ENCODE data around the gene PGS1. TPM values are rescaled to one million over a fixed set of nuclear protein-coding genes. Genes with fewer than 3 reads are reported as not detected.
"Not testable (repeated sequence)": the region's sequence is repeated elsewhere in the genome, so short reads cannot be mapped to it uniquely, and the experiment has no call there.

The PGS1 gene, protein sequence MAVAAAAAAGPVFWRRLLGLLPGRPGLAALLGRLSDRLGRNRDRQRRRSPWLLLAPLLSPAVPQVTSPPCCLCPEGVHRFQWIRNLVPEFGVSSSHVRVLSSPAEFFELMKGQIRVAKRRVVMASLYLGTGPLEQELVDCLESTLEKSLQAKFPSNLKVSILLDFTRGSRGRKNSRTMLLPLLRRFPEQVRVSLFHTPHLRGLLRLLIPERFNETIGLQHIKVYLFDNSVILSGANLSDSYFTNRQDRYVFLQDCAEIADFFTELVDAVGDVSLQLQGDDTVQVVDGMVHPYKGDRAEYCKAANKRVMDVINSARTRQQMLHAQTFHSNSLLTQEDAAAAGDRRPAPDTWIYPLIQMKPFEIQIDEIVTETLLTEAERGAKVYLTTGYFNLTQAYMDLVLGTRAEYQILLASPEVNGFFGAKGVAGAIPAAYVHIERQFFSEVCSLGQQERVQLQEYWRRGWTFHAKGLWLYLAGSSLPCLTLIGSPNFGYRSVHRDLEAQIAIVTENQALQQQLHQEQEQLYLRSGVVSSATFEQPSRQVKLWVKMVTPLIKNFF
- polyA plus RNA-seq (2013, experiment 1 of 2; ENCODE audit: insufficient read length): 23.4 TPM
- polyA plus RNA-seq (2013, experiment 2 of 2; ENCODE audit: insufficient read length): 23.8 TPM

DNA sequence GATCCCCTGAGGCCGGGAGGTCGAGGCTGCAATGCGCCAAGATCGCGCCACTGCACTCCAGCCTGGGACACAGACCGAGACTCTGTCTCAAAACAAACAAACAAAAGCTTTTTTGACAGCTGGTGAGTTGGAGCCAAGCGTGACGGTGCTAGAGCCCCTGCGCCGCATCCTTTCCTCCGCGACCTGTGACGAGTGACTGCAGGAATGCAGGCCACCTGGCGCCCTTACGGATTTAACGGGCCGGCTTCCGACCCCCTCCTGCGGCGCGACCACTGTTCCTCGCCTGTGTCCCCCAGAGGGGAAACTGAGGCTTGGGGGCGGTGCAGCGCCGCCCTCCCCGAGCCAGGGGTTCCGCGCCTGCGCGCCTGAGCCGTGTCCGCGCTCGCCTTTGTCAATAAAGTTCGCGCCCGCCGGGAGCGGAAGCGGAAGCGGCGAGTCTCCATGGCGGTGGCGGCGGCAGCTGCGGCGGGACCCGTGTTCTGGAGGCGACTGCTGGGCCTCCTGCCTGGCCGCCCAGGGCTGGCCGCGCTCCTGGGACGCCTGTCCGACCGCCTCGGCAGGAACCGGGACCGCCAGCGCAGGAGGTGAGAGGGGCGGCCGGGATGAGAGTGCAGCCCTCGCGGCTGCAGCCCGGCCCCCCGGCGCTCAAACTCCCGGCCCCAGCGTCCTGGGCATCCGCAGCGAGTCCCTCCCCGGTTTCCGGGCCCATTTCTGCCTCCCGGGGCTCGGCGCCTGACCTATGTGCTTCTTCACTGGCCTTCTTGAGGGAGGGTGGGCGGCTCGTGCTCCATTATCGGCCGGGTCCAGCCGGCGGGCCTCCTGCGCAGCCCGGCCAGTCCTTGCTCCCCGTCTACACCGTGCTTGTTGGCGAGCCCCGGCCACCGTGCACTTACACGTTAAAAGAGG is at the start of gene PGS1:
Gene PGS1 (plus strand): TSS at position 425 of the 906 bp plus-strand sequence. CDS start 17 bp downstream, at position 442.
- peak; percentile 73 for DNase-seq

DNA sequence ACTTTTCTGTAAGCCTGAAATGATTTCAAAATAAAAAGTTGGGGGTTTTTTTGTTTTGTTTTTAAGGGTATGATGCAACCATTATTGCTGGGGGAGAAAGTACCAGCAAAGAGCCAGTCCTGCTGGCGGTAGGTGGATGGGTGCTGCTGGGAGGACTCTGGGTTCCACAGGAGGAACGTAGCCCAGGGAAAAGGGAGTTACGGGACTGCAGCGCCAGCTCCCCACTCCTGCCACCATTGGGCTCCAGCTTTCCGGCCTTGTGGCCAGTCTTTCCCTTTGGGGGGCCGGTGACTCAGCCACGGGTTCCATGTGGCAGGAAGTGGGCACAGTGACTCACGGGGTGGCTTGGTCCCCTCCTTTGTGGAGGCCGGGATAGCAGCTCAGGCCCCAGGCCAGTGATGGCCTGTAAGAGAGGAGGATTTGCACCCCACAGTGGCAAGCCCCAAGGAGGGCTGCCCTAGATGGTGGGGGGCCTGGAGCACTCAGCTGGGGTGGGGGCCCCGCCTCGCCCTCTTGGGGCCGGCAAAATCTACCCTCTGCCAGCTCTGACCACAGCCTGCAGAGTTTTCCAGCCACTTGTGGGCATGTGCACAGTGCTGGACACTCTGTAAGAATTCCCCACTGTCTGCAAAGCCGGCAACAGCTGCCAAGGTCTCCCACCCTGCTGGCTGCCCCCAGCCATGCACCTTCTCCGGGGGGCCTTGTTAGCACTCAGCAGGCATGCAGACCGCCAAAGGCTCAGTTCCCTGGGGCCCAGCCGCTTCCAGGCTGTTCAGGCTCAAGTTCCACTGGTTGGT is 49.0 kb upstream of the PGS1 start:
- DNase-seq: peak; percentile 76

DNA sequence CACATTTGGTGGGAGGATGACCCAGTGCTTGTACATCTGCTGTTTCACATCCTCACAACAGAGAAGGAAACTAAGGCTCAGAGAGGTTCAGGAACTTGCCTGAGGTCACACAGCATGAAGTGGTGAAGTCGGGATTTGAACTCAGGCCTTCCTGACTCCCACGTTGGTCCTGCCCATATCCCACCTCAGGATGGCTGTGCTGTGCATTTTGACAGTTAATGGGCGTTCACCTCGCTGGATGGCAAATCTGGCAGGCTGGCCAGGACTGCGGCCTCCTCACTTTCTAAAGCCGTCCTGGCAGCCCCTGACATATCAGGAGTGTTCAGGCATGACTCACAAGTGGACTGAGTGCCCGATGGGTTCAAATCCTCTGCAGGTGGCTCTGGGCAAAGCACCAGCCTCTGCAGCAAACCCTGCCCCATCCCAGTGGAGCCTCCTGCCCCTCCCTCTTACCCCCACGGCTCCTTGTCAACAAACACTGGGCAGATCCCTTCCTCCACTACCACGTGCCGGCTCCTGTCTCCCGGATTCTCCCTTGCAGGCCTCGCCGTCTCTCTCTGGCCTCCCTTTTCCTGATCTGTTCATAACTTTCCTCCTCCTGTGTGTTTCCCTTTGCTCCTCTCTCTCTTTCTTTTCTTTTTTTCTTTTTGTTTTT is 47.8 kb upstream of the PGS1 start:
- no peak for DNase-seq

DNA sequence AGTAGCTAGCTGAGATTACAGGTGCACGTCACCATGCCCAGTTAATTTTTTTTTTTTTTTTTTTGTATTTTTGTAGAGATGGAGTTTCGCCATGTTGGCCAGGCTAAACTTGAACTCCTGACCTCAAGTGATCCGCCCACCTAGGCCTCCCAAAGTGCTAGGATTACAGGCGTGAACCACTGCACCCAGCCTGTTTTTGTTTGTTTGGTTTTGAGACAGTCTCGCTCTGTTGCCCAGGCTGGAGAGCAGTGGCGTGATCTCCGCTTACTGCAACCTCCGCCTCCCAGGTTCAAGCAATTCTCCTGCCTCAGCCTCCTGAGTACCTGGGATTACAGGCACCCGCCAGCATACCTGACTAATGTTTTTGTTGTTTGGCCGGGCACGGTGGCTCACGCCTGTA is 47.1 kb upstream of the PGS1 start:
- DNase-seq: not testable (repeated sequence)

GRCh38 chr17:78332991-78333390 is 45.5 kb upstream of the PGS1 start:
- DNase-seq: no peak

DNA sequence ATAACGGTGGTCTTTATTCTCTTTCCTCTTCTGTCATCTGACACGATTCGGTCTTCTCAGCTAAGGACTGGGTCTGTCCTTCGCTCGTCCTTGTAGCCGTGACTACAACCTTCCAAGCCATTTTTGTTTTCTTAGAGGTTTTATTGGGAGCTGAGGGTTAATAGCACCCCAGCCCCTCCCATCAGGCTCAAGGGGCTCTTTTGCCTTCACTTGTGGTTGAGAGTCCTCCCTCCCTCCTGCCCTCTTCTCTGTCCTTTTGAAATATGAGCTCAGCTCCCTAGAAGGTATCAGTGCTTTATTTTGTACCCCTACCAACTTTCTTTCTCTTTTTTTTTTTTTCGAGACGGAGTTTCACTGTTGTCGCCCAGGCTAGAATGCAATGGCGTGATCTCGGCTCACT is 43.2 kb upstream of the PGS1 start:
- no peak for DNase-seq

DNA sequence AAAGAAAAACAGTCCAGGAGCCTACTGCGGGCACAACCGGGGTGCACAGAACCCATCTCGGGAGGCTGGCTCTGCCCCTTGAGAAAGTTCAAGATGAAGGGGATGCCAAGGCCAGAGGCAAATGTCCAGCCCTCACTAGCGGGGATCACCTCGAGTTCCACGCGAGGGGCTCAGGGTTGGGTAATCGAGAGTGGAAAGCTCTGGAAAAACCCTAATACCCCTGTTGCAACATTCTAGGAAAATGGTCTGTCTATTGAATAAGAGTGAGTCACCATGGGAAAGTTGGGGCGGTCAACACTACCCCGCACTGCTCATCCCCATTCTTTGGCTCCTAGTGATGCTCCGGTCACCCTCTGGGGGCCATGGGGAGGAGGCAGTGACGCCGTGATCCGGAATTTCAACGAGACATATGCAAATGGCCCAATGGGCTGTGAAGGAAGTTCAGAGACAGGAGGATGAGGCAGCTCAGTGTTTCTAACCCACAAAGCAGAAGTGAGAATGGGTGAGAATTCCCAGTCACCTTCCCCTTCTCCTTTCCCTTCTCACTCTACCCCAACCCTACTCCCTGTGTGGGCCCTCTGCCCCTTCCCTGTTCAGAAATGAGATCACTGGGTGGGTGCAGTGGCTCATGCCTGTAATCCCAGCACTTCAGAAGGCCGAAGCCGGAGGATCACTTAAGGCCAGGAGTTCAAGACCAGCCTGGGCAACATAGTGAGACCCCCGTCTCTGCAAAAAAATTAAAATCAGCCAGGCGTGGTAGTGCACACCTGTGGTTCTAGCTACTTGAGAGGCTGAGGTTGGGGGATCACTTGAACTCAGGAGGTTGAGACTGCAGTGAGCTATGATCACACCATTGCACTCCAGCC is 41.0 kb upstream of the PGS1 start:
- DNase-seq: peak; percentile 84

DNA sequence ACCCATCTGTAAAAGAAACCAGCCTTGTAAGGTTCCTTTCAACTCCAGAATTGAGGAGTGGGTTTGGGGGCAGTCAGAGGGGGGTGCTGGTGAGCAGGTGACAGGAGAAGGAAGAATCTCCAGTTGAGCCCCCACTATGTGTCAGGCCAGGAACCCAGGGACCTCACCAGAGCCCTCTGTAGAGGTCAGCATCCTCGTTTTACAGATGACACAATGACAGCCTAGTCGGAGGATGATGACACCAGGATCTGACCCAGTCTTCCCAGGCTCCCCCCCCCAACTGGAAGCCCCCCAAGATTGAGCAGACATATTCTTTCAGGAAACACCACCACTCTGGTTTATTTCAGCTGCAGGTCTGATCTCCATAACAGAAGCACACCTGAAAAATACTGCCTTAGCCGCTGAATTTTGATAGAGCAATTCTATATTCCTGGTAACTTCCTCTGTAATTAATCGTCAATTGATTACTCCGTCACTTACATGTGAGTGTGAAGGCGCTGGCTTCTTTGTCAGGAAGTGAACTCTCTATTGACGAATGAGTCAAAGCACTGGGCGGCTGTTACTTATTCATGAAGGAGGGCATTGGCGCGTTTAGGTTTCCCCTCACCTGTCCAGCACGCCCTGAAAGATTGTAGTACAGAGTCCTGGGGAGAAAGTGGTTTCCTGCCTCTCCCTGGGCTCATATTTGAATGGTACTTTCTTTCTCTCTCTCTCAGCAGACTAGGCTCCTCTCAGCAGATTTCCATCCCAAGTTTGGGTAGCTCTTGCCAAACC is 39.8 kb upstream of the PGS1 start:
- no peak for DNase-seq

GRCh38 chr17:78340183-78340955 is 38.1 kb upstream of the PGS1 start:
- peak; percentile 47 for DNase-seq

DNA sequence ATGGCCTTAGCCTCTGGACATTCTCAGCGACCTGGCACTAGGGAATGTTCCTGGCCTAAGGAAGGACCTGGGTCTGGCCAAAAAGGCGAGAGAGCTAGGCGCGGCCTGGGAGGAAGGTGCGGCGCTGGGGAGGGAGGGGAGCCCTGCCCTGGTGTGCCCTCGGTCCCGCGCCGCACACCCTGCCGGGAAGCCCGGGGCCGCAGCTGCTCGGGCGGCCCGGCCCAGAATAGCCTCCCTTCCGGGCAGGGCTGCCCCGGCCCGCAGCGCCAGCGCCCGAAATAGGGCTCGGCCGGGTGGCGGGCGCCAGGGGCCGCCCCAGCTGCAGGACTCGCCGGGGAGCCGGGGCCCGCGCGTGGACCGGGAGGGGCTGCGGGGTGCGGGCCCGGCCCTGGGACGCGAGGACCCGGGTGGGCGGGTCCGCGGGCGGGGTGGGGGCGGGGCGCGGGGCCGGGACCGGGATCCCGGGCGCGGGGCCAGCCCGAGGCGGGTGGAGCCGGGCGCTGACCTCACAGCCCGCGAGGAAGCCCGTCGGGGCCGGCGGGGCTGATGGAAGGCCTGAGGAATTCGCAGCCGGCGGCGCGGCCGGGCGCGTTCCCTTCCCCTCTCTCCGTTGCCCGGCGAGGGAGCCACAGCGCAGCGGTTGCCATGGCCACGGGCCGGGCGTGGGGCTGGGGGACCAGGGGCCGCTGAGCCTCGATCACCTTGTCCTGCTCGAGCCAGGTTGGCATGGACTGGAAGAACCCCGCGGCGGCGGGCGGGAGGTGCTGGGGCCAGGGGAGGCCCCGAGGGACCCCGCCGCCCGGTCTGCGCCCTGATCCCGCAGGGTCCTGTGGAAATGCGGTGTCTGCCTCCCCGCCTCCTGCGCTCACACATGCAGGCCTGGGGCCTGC is 36.6 kb upstream of the PGS1 start:
- peak; percentile 83 for DNase-seq

GRCh38 chr17:78342449-78343186 is 35.8 kb upstream of the PGS1 start:
- peak; percentile 90 for DNase-seq

DNA sequence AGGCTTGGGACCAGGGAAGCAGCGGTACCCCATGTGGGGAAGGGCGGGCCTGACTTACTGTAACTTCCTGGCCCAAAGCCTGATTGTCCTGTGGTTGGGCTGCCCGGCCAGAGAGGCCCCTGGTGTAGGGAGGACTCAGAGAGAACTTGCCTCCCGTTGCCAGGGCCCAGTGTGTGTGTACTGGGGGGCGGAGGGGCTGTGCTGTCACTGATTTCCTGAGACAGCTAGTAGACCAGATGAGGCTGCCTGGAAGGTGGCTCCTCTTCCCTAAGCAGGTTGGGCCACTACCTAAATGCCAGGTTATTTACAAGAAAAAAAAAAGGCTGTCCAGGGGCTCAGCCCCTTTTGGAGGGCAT is 35.3 kb upstream of the PGS1 start:
- peak; percentile 89 for DNase-seq

DNA sequence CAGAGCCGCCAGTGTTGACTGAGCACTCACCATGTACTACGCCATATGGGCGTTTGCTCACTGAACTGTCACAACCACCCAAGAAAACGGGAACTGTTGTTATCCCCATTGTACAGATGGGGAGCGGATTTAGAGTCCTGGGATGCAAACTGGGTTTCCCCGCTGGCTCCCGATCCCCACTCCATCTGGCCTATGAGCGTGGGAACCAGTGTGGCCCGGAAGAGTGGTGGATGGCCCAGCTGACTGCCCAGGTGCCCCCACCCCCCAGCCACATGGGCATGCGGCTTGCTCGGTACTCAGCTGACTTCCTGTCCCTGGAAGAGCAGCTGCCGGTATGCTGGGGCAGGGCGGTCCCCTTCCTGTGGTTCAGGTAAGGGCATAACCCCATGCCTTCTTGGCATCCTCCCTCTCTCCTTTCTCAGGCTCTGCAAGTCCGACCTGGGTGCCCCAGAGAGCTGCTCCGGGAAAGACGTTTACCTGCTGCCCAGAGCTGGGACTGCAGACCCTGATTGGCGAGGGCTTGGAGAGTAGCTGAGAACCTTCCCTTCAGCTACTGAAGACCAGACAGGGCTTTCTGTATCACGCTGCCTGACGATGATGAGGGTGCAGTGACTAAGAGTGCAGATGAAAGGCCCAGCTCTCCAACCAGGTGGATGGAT is 34.8 kb upstream of the PGS1 start:
- no peak for DNase-seq

- DNase-seq: no peak
These were observed 33.8 kb upstream of the PGS1 start for GRCh38 chr17:78344666-78345065.

GRCh38 chr17:78345172-78345571 is 33.3 kb upstream of the PGS1 start:
- no peak for DNase-seq

- DNase-seq: no peak
These were observed 32.5 kb upstream of the PGS1 start for GRCh38 chr17:78345791-78346494.
